Spinal cord (tissue), 10 donors: Measurements from ENCODE around the gene SSU72. TPM values are rescaled to one million over a fixed set of nuclear protein-coding genes. Genes with fewer than 3 reads are reported as not detected.
A peak's percentile ranks its signal among the peaks of the same experiment; 100 is the strongest.

Source experiments
- DNase-seq, 6 donors: peaks; one replicate each; pipeline versions ENCODE4 v3.0.0 to v3.0.0-alpha.2; 2013 to 2015; ENCODE audit warnings: low spot score in 6 of 6, low read depth in 4 of 6
- H3K27ac ChIP-seq: one replicate; pipeline ENCODE4 v1.5.1; 2013; ENCODE audit warnings: low read depth, low read length, control low read depth
- H3K27me3 ChIP-seq: one replicate; pipeline ENCODE4 v1.6.1; 2013; ENCODE audit warnings: low read length; ENCODE audit not compliant: control insufficient read depth, insufficient read depth
- H3K36me3 ChIP-seq: one replicate; pipeline ENCODE4 v1.6.1; 2013; ENCODE audit warnings: low read length; ENCODE audit not compliant: control insufficient read depth, insufficient read depth
- H3K4me1 ChIP-seq: one replicate; pipeline ENCODE4 v1.6.1; 2013; ENCODE audit warnings: low read length; ENCODE audit not compliant: control insufficient read depth, insufficient read depth
- H3K4me3 ChIP-seq: one replicate; pipeline ENCODE4 v1.5.1; 2013; ENCODE audit warnings: low read depth, low read length, control low read depth
- H3K9me3 ChIP-seq: one replicate; pipeline ENCODE4 v1.6.1; 2013; ENCODE audit warnings: low read length; ENCODE audit not compliant: control insufficient read depth, insufficient read depth
- WGBS: methylation state at CpG from one replicate; pipeline ENCODE4 v1.1.5; 2013; ENCODE audit warnings: missing lambda C conversion rate; ENCODE audit not compliant: insufficient coverage; 5-methylcytosine and 5-hydroxymethylcytosine counted together
- polyA plus RNA-seq, 2 donors: library from polyadenylated mRNA; unstranded; fragments of 120-200 nt; gene quantifications; one replicate each; pipeline ENCODE4 v1.2.1, GENCODE V29; 2013; ENCODE audit not compliant: insufficient read length in 2 of 2
- total RNA-seq, 2 donors: library from RNA; depleted of rRNA in 1 of 2; stranded (reverse); fragments of 120-200 nt in 1 of 2; fragments of >200 nt in 1 of 2; gene quantifications; one replicate each; pipeline versions ENCODE4 v1.2.3 to v1.2.4, GENCODE V29; 2013 to 2014
- donor health status: healthy.

SSU72 gene
- total and polyA plus RNA-seq, 4 donors: 42.1 to 121 (median 83.3) TPM

DNA sequence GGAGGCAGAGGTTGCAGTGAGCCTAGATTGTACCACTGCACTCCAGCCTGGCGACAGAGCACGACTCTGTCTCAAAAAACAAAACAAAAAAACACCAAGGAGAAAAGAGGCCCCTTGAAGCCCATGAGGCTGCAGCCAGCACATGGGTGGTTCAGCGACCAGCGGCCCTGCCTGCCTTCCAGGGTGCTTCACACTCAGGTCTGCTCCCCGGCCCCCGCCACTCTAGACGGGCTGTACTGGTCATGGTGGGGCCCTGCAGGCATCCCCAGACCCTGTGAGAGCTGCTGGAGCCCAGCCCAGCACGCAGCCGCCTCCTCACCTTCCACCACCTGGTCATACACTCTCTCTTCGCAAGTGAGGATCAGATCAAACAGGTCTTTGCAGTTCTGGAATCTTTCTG is 30.1 kb downstream of the SSU72 start:
- no peaks in the 10 kb centered on the region for H3K9me3 ChIP-seq
- peaks cover 15% of the 10 kb centered on the region for H3K4me1 ChIP-seq
- peaks cover 75% of the 10 kb centered on the region for H3K36me3 ChIP-seq
- H3K27me3 ChIP-seq: no peaks in the 10 kb centered on the region
- no peak overlapping the region for H3K4me3 ChIP-seq
- DNase-seq: no peak
- H3K27ac ChIP-seq: no peak overlapping the region
- 95% methylated on average over 8 of the region's 10 CpGs for WGBS

DNA sequence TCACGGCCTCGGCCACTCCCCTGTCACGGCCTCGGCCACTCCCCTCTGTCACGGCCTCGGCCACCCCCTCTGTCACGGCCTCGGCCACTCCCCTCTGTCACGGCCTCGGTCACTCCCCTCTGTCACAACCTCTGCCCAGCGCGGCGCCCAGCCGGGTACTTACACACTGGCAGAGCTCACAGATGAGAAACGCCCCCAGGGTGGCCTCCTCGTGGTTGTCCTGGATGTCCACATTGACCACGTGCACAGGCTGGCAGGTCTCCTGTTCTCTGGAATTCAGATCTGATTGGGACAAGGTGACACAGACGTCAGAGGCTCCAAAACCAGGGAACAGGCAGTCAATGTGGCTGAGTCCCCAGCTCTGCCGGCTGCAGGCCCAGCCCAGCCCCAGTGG is 31.0 kb downstream of the SSU72 start:
- no peak for DNase-seq
- Histone ChIP-seq H3K4me1 (peaks cover 22% of the 10 kb centered on the region), H3K27me3 (no peaks in the 10 kb centered on the region), H3K9me3 (no peaks in the 10 kb centered on the region), H3K36me3 (peaks cover 82% of the 10 kb centered on the region), H3K4me3 (no peak overlapping the region), H3K27ac (no peak overlapping the region)
- 89% methylated on average over 19 of the region's 19 CpGs for WGBS

DNA sequence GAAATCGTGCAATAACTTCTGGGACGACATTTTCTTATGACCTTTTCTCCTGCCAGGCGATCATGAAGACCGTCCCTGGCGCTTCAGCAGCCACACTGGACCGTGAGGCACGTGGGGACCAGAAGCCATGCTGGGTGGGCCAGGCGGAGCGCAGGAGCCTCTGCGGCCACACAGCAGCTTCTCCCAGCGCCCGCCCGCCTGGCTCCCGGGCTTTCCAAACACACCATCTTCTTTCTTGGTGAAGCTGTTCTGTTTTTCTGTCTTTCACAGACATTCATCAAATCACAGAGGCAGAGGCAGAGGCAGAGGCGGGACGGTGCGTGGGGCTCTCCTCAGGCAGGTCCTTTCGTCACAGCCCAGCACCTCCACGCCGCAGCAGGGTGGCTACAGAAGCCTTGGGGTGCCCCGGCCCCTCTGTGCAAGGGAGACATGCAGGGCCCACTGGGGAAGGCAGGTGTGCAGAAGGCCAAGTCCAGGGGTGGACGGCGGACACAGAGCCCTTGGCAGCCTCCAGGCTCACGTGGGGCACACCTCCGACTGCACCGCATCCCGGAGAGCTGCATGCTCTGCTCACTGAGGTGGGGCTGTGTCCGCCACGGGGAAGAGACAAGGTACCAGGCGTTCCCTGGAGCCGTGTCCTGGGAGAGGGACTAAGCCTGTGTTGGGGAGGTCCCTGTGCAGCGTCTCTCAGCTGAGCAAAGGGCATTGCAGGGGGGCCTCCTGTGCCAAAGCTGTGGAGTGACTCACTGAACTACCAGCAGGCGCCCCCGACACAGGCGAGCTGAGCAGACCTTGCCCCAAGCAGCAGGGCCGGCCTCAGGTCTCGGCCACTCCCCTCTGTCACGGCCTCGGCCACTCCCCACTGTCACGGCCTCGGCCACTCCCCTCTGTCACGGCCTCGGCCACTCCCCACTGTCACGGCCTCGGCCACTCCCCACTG is 31.6 kb downstream of the SSU72 start:
- Histone ChIP-seq H3K4me3 (no peak overlapping the region), H3K4me1 (peaks cover 28% of the 10 kb centered on the region), H3K27me3 (no peaks in the 10 kb centered on the region), H3K27ac (no peak overlapping the region), H3K9me3 (no peaks in the 10 kb centered on the region), H3K36me3 (peaks cover 82% of the 10 kb centered on the region)
- WGBS: 90% methylated on average over 39 of the region's 45 CpGs
- no peak for DNase-seq

DNA sequence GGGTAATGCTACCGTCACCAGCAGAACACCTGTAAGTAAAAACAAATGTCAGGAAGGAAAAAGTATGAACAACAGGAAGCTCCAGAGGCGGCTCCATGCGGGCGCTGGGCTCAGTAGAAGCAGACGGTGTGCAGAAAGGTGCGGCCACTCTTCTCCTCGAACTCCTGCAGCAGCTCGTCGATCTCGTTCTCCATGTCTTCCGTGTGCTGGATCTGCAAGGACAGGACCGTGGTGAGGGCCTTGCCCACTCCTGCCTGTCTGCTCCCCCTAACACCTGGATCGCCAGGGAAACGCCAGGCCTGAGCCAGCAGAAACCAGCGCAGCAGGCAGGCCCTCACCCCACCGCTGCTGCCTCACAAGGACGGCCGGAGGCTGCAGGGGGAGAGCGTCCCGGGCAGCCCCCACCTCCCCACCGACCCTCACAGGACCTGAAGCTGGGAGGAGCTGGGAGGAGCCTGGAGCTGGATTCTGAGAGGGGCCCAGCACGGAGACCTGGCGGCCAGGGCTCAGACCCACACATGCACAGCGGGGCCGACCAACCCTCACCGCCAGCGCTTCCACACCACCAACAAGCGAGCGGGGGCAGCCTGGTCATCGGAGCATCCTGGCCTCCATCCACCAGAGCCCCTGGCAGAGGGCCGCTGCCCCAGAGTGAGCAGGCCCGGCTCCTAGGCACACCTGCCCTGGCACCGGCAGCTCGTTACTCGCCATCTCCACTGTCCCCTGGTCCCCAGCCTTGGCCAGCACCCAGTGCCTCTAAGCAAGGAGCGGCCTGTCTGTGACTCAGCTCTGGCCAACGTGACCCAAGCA is 32.5 kb downstream of the SSU72 start:
- Histone ChIP-seq H3K4me1 (peaks cover 28% of the 10 kb centered on the region), H3K36me3 (peaks cover 82% of the 10 kb centered on the region), H3K4me3 (no peak overlapping the region), H3K9me3 (no peaks in the 10 kb centered on the region), H3K27me3 (no peaks in the 10 kb centered on the region), H3K27ac (no peak overlapping the region)
- WGBS: 85% methylated on average over 32 of the region's 37 CpGs
- DNase-seq: no peak

DNA sequence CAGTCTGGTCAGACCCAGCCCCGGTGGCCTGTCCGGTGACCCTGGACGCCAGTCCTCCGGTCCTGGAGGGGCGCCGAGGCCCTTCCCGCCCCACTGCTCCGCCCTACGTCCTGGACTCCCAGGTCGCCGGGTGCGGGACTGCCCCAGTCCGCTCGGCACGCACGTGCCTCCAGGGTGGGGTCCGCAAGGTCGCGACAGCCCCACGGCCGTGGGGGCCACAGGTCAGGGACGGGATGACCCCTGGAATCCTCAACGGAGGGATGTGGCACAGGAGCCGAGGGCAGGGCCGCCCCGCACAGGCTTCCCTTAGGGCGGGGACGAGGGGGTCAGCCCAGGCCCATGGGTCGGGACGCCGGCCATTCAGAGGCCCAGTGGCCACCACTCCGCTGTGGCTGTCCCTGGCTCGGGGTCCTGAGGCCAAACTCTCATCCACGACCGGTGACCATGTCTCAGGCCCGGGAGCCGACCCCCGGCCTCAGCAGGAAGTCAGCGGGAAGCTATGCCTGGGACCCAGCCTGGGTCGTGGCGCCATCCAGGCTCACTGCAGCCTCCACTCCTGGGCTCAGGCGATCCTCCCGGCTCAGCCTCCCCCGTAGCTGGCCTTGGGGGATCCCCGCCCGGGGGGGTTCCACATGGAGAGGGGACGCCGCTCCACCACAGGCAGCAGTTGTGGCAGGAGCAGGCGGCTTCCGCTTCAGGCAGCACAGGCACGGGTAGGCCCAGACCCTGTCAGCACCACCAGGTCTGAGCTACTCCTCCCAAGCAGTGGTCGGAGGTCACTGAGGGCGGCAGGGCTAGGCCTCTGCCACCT is 33.6 kb downstream of the SSU72 start:
- peak overlapping the region; percentile 33 for H3K27ac ChIP-seq
- H3K36me3 ChIP-seq: peaks cover 82% of the 10 kb centered on the region
- 48% methylated on average over 47 of the region's 53 CpGs for WGBS
- H3K9me3 ChIP-seq: no peaks in the 10 kb centered on the region
- no peak for DNase-seq
- peaks cover 28% of the 10 kb centered on the region for H3K4me1 ChIP-seq
- H3K27me3 ChIP-seq: no peaks in the 10 kb centered on the region
- H3K4me3 ChIP-seq: peak overlapping the region; percentile 21

DNA sequence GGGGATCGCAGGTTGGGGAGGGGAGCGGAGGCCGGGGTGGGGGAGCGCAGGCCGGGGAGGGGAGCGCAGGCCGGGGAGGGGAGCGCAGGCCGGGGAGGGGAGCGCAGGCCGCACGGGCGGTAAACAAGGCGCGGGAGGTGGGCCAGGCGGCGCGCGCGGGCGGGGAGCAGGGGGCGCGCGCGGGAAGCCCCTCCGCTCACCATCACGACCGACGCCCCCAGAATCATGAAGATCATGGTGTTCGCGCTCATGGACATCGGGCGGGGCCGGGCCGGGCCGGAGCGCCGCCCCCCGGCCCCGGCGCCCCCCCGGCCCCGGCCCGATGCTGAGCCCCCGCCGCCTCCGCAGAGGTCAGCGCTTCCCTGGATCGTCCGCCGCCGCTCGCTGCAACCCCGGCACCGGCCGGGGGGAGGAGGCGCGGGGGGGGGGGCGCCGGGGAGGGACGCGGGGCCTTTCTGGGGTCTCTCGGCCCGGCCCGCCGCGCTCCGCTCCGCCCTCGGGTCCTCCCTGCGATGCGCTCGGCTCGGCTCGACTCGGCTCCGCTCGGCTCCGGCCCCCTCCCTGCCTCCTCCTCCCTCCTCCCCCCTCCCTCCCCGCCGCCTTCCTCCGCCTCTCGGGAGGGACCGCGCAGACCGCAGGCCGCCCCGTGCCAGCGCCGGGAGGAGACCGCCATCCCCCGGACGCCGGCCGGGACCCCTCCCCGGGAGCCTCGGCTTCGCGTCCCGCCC is 34.4 kb downstream of the SSU72 start, which contains the start of gene TMEM240:
TMEM240 (minus strand) TSS at position 535 of the 728 bp plus-strand sequence; CDS start at position 257, 278 bp downstream.
- peak within 1 kb of the TSS; percentile 40 for H3K4me3 ChIP-seq
- peaks cover 86% of the 10 kb centered on the region for H3K36me3 ChIP-seq
- peak within 1 kb of the TSS; percentile 33 for H3K27ac ChIP-seq
- no peaks in the 10 kb centered on the region for H3K27me3 ChIP-seq
- WGBS: under 1% methylated on average over 93 of the region's 100 CpGs
- peak in 5 of 6 donors; percentile 56 to 95 (median 68) for DNase-seq
- peaks cover 28% of the 10 kb centered on the region for H3K4me1 ChIP-seq
- H3K9me3 ChIP-seq: no peaks in the 10 kb centered on the region

DNA sequence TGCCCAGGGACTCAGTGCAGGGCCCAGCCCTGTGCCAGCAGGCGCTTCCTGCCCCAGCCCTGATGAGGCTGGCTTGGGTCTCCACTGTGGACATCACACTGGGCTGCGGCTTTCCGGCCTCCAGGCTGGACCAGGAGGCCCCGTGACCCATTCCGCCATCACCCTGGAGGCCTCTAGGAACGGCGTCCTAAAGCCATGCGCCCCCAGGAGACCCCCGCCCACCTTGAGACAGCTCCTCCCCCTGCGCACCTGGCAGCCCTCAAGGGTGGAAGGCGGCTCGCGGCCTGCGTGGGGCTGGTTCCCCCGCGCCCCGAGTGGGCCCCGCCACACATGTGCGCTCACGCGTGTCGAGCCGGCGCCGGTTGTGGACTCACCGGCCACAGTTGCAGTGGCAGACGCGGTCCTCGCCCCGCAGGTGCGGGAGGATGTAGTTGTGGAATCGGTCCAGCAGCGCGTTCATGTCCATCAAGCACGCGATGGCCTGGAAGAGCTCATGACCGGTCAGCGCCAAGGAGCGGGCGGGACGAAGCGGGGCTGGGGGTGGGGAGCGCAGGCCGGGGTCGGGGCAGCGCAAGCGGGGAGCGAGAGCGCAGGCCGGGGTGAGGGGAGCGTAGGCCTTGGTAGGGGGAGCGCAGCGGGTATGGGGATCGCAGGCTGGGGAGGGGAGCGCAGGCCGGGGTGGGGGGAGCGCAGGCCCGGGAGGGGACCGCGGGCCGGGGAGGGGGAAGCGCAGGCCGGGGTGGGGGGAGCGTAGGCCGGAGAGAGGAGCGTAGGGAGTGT is 35.2 kb downstream of the SSU72 start:
- H3K27me3 ChIP-seq: no peaks in the 10 kb centered on the region
- peak overlapping the region; percentile 15 for H3K27ac ChIP-seq
- H3K4me1 ChIP-seq: peaks cover 28% of the 10 kb centered on the region
- peak in 2 of 6 donors; percentile 59 to 60 for DNase-seq
- peak overlapping the region; percentile 40 for H3K4me3 ChIP-seq
- H3K36me3 ChIP-seq: peaks cover 86% of the 10 kb centered on the region
- WGBS: 7% methylated on average over 55 of the region's 66 CpGs
- no peaks in the 10 kb centered on the region for H3K9me3 ChIP-seq

DNA sequence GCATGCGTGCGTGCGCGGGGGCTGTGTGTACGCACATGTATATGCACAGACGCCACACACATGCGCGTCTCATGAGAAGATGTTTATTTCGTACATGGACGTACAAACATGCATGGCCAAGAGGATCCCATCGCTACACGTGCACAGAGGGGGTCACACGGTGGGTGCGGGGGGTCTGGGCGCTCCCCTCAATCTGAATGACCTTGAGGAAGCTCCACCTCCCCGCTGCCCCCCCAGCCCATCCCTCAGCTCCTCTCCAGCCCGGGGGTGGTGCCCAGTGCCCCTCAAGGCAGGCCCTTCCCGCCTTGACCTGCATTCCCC is 35.7 kb downstream of the SSU72 start:
- Histone ChIP-seq H3K27me3 (no peaks in the 10 kb centered on the region), H3K9me3 (no peaks in the 10 kb centered on the region), H3K4me3 (peak overlapping the region; percentile 40), H3K4me1 (peaks cover 28% of the 10 kb centered on the region), H3K27ac (no peak overlapping the region), H3K36me3 (peaks cover 87% of the 10 kb centered on the region)
- 86% methylated on average over 18 of the region's 18 CpGs for WGBS
- DNase-seq: no peak
